IPS-15b (cell line): ENCODE results near the gene PRKCA.

ENCODE experiments used
- H3K27me3 ChIP-seq: one replicate; pipeline ENCODE4 v1.6.1; 2013; ENCODE audit warnings: low read length; ENCODE audit not compliant: control insufficient read depth, insufficient read depth
- H3K36me3 ChIP-seq: one replicate; pipeline ENCODE4 v1.6.1; 2013; ENCODE audit warnings: low read length; ENCODE audit not compliant: control insufficient read depth, insufficient read depth
- H3K4me1 ChIP-seq: one replicate; pipeline ENCODE4 v1.6.1; 2013; ENCODE audit warnings: mild to moderate bottlenecking, low read length; ENCODE audit not compliant: control insufficient read depth, insufficient read depth
- H3K4me3 ChIP-seq: one replicate; pipeline ENCODE4 v1.5.1; 2013; ENCODE audit warnings: low read depth, low read length
- H3K9ac ChIP-seq: one replicate; pipeline ENCODE4 v1.6.1; 2013; ENCODE audit warnings: low read depth, mild to moderate bottlenecking, low read length
- H3K9me3 ChIP-seq: one replicate; pipeline ENCODE4 v1.6.1; 2013; ENCODE audit warnings: mild to moderate bottlenecking, low read length; ENCODE audit not compliant: control insufficient read depth, insufficient read depth

The PRKCA gene

DNA sequence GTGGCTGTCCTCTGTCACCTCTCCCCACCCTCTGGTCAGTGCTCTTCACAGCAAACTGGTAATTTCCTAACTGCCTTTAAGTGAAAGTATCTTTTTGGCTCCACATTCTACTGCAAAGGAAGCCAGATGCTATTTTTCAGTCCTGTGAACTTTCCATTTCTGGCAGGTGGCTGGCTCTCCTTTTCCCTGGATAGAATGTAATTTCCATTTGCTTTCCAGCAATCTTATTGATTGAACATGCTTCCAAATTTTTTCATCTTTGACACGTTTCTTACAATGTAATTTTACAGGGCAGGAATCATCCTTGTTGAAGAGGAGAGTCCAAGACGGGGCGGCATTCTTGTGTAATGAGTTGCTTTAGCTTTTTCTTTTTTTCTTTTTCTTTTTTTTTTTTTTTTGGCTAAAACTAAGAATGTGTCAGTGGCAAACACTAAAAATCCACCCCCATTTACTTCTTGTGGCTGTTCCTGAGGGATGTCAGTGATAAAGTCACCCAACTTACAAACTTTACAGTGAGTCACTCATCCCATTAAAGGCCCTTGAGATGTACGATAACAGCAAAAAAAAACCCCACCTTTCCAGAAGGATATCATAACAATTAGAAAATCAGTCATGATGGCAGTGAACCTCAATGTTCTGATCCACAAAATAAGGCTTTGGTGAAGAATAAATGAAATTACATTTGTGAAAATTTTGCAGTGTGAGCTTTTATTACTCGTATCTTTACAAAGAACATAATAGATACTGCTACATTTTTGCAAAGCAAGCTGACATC is 29.4 kb upstream of the PRKCA start:
- no peak overlapping the region for H3K4me3 ChIP-seq

DNA sequence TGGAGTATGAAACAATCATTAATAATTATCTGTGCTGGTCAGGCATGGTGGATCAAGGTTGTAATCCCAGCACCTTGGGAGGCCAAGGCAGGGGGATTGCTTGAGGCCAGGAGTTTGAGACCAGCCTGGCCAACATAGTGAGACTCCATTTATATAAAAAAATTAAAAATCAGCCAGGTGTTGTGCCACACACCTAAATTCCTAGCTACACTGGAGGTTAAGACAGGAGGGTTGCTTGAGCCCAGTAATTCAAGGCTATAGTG is 28.9 kb upstream of the PRKCA start:
- Histone ChIP-seq H3K4me1 (no peaks in the 10 kb centered on the region), H3K9me3 (no peaks in the 10 kb centered on the region), H3K27me3 (no peaks in the 10 kb centered on the region), H3K4me3 (no peak overlapping the region), H3K36me3 (no peaks in the 10 kb centered on the region), H3K9ac (no peak overlapping the region)

More for the DNA sequence above, 29.4 kb upstream of the PRKCA start:
- no peaks in the 10 kb centered on the region for H3K9me3 ChIP-seq
- H3K9ac ChIP-seq: no peak overlapping the region
- no peaks in the 10 kb centered on the region for H3K36me3 ChIP-seq
- no peaks in the 10 kb centered on the region for H3K27me3 ChIP-seq
- H3K4me1 ChIP-seq: no peaks in the 10 kb centered on the region

DNA sequence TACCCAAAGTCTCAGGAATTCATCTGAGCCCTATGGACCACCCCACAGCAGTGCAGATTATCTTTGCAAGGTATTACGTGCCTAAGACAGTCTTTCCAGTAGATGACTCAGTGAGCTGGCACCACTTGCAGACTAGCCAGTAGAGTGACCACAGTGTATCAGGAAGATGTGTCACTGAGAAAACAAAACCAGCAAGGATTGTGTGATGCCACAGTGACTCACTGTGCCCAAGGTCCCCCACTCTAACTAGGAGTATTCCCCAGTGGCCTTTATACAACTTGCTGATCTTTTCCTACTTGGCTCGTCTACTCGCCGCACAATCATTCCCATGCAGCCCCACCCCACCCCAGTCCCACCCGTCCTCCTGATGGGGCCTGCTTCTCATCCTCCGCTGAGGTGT is 26.8 kb upstream of the PRKCA start:
- Histone ChIP-seq H3K4me3 (no peak overlapping the region), H3K9me3 (no peaks in the 10 kb centered on the region), H3K36me3 (no peaks in the 10 kb centered on the region), H3K27me3 (no peaks in the 10 kb centered on the region), H3K9ac (no peak overlapping the region), H3K4me1 (no peaks in the 10 kb centered on the region)

DNA sequence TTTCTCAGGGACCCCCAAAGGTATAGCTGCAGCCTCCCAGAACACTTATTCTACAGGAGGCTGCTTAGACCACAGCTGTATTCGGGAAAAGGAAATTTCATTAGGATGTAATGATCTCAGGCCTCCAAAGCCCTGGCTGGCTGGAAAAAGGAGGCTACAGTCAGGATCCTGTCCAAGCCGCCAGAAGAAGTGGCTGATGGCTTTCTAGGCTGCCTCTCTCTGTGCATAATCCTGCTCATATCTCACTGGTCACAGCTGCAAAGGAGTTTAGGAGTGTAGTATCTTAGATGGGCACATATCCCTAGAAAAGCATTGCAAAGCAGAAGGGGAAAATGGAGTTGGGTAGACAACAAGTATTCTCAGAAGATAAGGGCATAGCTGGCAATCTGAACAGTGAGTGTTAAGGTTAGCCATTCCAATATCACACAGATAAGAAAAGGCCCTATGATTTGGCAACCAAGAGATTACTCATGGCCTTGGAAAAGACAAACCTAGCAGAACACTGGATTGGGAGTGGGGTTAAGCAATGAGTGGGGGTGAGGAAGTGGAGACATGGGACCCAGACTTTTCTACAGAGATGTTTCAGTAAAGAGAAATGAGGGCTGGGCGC is 26.0 kb upstream of the PRKCA start:
- H3K36me3 ChIP-seq: no peaks in the 10 kb centered on the region
- H3K4me3 ChIP-seq: no peak overlapping the region
- H3K27me3 ChIP-seq: no peaks in the 10 kb centered on the region
- H3K9me3 ChIP-seq: no peaks in the 10 kb centered on the region
- H3K9ac ChIP-seq: no peak overlapping the region
- no peaks in the 10 kb centered on the region for H3K4me1 ChIP-seq

DNA sequence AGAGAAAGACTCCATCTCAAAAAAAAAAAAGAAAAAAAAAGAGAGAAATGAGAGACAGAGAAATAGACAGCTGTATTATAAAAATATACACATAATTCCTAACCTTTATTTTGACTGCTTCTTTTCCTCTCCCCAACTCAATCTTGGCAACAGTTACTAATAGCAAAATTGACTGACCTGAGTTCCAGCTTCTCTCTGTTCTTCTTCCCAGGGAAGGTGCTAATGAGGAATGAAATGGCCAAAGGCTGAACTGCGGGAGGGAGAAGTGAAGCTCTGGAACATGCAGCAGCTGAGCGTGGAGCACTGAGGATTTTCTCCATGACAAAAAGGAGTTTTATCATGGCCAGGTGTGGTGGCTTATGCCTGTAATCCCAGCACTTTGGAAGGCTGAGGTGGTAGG is 25.2 kb upstream of the PRKCA start:
- no peak overlapping the region for H3K9ac ChIP-seq
- H3K4me3 ChIP-seq: no peak overlapping the region
- no peaks in the 10 kb centered on the region for H3K27me3 ChIP-seq
- H3K4me1 ChIP-seq: no peaks in the 10 kb centered on the region
- H3K36me3 ChIP-seq: no peaks in the 10 kb centered on the region
- no peaks in the 10 kb centered on the region for H3K9me3 ChIP-seq

DNA sequence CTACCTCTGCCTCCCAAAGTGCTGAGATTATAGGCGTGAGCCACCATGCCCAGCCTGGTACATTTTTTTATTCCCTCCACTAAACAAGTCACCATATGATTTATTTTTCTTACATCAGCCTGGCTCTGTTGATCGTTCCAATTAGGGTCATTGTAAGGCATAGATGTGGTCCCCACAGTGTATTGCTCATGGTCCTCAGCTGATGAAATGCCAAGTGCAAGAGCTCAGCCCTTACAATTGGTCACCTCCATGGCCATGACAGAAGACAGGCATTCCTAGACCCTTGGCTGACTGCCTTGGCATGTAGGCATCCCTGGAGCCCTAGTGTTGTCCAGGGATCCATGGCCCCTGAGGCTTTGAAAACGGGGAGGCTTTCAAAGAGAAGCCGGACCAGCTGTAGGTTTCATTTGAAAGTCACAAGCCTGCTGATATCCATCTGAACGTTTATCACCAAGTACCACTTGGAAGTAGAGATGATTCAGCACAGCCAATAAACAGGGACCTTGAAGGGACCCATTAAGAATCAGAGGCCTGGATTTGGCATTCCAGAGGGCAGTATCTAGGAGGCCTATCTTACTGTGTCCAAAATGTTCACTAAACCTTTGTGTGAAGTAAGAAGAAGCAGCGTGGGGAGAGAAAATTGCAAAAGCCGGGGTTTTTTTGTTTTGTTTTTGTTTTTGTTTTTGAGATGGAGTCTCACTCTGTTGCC is 20.6 kb upstream of the PRKCA start:
- Histone ChIP-seq H3K9ac (no peak overlapping the region), H3K4me3 (no peak overlapping the region), H3K27me3 (no peaks in the 10 kb centered on the region), H3K4me1 (no peaks in the 10 kb centered on the region), H3K36me3 (no peaks in the 10 kb centered on the region), H3K9me3 (no peaks in the 10 kb centered on the region)

DNA sequence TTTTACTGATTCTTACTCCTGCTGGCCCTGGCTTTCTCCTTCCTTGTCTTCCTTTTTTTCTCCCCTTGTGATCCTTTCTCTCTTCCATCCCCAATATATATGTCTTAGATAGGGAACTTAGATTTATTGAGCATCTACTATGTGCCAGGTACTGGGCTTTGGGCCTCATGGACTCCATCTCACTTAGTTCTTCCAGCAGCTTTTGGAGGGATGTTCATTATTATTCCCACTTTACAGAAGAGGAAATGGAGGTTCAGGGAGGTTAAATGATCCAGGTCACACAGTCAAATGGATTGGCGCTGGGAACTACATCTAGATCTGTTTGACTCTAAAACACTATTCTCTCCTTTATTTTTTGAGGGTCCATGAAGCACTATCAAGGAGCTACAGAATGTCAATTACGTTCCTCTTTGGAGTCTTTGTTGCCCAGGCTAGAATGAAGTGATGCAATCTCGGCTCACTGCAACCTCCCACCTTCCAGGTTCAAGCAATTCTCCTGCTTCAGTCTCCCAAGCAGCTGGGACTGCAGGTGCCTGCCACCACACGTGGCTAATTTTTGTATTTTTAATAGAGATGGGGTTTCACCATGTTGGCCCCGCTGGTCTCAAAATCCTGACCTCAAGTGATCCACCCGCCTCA is 19.0 kb upstream of the PRKCA start:
- H3K9ac ChIP-seq: no peak overlapping the region

DNA sequence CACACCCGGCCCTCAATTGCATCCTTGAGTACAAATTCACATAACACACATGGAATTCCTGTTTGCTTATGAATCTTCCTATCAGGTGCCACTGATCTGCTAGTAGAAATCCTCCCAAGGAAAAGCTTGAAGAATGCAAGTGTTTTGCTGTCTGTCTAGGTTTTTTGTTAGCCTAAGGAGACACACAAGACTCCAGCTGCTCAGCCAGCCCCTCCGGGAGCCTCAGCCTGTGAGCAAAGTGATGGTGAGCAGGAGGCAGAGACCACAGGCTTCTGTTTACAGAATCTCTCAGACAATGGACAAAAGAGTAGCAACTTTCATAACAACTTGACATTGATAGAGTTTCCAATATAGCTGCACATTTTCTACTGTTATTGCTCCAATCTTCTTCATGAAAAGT is 18.4 kb upstream of the PRKCA start:
- Histone ChIP-seq H3K27me3 (no peaks in the 10 kb centered on the region), H3K4me1 (no peaks in the 10 kb centered on the region), H3K4me3 (no peak overlapping the region), H3K9me3 (no peaks in the 10 kb centered on the region), H3K36me3 (no peaks in the 10 kb centered on the region), H3K9ac (no peak overlapping the region)

More for the DNA sequence above, 19.0 kb upstream of the PRKCA start:
- H3K4me3 ChIP-seq: no peak overlapping the region
- H3K27me3 ChIP-seq: no peaks in the 10 kb centered on the region
- no peaks in the 10 kb centered on the region for H3K9me3 ChIP-seq
- no peaks in the 10 kb centered on the region for H3K36me3 ChIP-seq
- no peaks in the 10 kb centered on the region for H3K4me1 ChIP-seq

DNA sequence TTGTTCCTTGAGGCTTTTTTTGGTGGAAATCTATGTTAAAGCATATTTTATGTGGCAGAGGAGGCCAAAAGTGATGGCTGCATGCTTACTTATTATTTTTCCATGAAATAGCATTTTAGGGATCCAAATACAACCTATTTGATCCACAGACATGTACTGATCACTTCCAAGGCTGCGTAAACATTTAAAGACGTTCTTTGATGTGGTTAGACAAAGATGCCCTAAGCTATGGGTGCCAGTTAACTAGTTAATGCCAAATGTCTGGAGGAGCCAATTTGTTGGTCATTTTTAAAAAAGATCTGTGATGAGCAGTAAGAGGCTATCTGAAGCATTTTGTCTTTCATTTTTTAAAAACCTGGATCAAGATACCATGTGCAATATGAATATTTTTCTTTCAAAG is 17.3 kb upstream of the PRKCA start:
- Histone ChIP-seq H3K4me3 (no peak overlapping the region), H3K27me3 (no peaks in the 10 kb centered on the region), H3K36me3 (no peaks in the 10 kb centered on the region), H3K4me1 (no peaks in the 10 kb centered on the region), H3K9me3 (no peaks in the 10 kb centered on the region), H3K9ac (no peak overlapping the region)

DNA sequence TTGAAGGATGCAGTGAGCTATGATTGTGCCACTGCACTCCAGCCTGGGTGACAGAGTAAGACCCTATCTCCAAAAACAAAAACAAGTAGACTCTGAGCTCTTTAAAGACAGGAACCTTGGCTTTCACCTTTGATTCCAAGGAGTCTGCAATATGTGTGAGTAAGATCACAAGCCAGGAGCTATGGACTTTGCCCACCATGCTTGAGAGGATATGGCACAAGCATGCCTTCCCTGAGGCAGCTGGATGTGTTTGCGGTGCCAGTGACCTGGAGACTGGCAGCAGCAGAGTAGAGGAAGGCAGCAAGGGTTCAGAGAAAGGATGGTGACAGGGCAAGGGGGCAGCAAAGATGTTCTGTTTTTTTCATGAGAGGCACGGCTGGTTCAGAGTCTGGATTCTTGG is 14.5 kb upstream of the PRKCA start:
- Histone ChIP-seq H3K36me3 (no peaks in the 10 kb centered on the region), H3K4me3 (no peak overlapping the region), H3K27me3 (no peaks in the 10 kb centered on the region), H3K9me3 (no peaks in the 10 kb centered on the region), H3K4me1 (no peaks in the 10 kb centered on the region), H3K9ac (no peak overlapping the region)

DNA sequence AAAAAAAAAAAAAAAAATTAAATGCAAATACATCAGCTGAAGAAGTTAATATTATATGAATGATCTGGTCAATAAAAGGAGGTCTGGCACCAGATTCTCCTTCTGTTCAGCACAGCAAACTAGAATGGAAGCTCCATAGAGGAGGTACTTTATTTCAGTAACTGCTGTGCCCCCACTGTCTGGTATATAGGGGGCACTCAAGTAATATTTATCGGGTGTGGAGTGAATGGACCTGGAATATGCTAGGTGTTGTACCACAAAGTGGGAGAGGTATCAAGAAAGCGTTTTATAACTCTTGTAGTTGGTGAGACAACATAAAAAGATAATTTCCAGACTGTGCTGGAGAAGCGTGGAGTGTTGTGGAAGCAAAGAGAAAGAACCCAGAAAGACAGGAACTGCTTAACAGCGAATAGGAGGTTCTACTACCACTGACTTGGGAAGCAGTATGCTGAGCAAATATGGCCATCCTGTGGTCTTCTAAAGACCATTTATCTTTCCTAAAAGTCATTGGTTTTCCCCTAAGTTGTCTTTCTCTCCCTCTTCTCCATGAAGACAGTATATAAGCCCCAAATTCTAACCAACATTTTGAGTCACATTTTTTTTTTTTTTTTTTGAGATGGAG is 12.2 kb upstream of the PRKCA start:
- Histone ChIP-seq H3K4me1 (no peaks in the 10 kb centered on the region), H3K4me3 (no peak overlapping the region), H3K36me3 (no peaks in the 10 kb centered on the region), H3K27me3 (no peaks in the 10 kb centered on the region), H3K9ac (no peak overlapping the region), H3K9me3 (no peaks in the 10 kb centered on the region)
